A549 (cell line): ENCODE data around the gene SCARF1. TPM values are rescaled to one million over a fixed set of nuclear protein-coding genes. Genes with fewer than 3 reads are reported as not detected.

Experiments used
- ATAC-seq, 2 experiments: fragments of 200-7000 bp in 1 of 2; fragments of >200 bp in 1 of 2; cut with Nextera tagmentation in 1 of 2; cut with Tn5 transposase in 1 of 2; 3 replicates each; pipeline versions ENCODE4 v1.8.0 to v1.9.1; 2018 to 2020; ENCODE audit warnings: mild to moderate bottlenecking in 1 of 2, moderate library complexity in 1 of 2
- CTCF ChIA-PET: fragments of 300-600 bp; sonication (Branson Sonifier 250); formaldehyde crosslinking; extraction: SDS; loops from one replicate; lab custom pipeline; 2021; ENCODE audit warnings: antibody characterized with exemption, inconsistent platforms; lab: Yijun Ruan, JAX
- POLR2A ChIA-PET: fragments of 350-600 bp; formaldehyde crosslinking; extraction: SDS; loops from one replicate; lab custom pipeline; 2021; ENCODE audit warnings: antibody characterized with exemption, inconsistent platforms; lab: Yijun Ruan, JAX
- DNase-seq, 2 experiments: peaks; one replicate each; pipeline versions ENCODE4 v3.0.0 to v3.0.0-alpha.2; 2011 to 2016; ENCODE audit warnings: low read depth in 1 of 2, low spot score in 1 of 2
- FAIRE-seq: peaks from 2 replicates; lab custom pipeline; 2011; peaks lifted over from hg19 to GRCh38; lab: Jason Lieb, UNC
- H3K27ac ChIP-seq, 2 experiments: fragments of >200 bp; sonication (Bioruptor Twin); formaldehyde crosslinking; 3 replicates each; pipeline ENCODE4 v1.5.1; 2016 to 2017
- H3K4me1 ChIP-seq: fragments of >200 bp; sonication (Bioruptor Twin); formaldehyde crosslinking; 3 replicates; pipeline ENCODE4 v1.6.1; 2016
- H3K4me2 ChIP-seq: fragments of >200 bp; sonication (Bioruptor Twin); formaldehyde crosslinking; 3 replicates; pipeline ENCODE4 v1.6.1; 2016
- H3K4me3 ChIP-seq: fragments of >200 bp; sonication (Bioruptor Twin); formaldehyde crosslinking; 3 replicates; pipeline ENCODE4 v1.5.1; 2016
- H3K9me3 ChIP-seq: fragments of >200 bp; sonication (Bioruptor Twin); formaldehyde crosslinking; 3 replicates; pipeline ENCODE4 v1.6.1; 2016
- CEBPB ChIP-seq, 2 experiments: fragments of >200 bp in 1 of 2; sonication (Bioruptor Twin) in 1 of 2; formaldehyde crosslinking in 1 of 2; IDR thresholded peaks; 2 replicates each; pipeline ENCODE4 v1.6.1; 2012 to 2016
- CHD2 ChIP-seq: fragments of 150-350 bp; IDR thresholded peaks from 2 replicates; pipeline ENCODE4 v1.6.1; 2014; ENCODE audit warnings: low read length; ENCODE audit not compliant: partially characterized antibody
- CHD4 ChIP-seq: fragments of 200-600 bp; sonication (generic); IDR thresholded peaks from 2 replicates; pipeline ENCODE4 v1.6.1; 2016; ENCODE audit warnings: antibody characterized with exemption, mild to moderate bottlenecking, borderline replicate concordance
- CTCF ChIP-seq: fragments of >200 bp; sonication (Bioruptor Twin); formaldehyde crosslinking; IDR thresholded peaks from 3 replicates; pipeline ENCODE4 v1.5.1; 2016
- E2F6 ChIP-seq: IDR thresholded peaks from 2 replicates; pipeline ENCODE4 v1.6.1; 2012; ENCODE audit warnings: low read depth, borderline replicate concordance
- EHF ChIP-seq: fragments of 250-450 bp; sonication (Bioruptor Pico); IDR thresholded peaks from 2 replicates; pipeline ENCODE4 v1.5.0; 2020; ENCODE audit warnings: mild to moderate bottlenecking
- EHMT2 ChIP-seq: fragments of 200-600 bp; sonication (generic); IDR thresholded peaks from 2 replicates; pipeline ENCODE4 v1.6.1; 2016; ENCODE audit warnings: antibody characterized with exemption, low read depth, mild to moderate bottlenecking, moderate library complexity
- EP300 ChIP-seq, 2 experiments: fragments of >200 bp; sonication (Bioruptor Twin); formaldehyde crosslinking; IDR thresholded peaks; 2 replicates in 1 of 2; 3 replicates in 1 of 2; pipeline ENCODE4 v1.6.1; 2016 to 2017
- ESRRA ChIP-seq: fragments of 150-350 bp; IDR thresholded peaks from 2 replicates; pipeline ENCODE4 v1.6.1; 2014; ENCODE audit warnings: mild to moderate bottlenecking, low read length, borderline replicate concordance
- HEYL ChIP-seq: fragments of 250-450 bp; sonication (Bioruptor Pico); IDR thresholded peaks from 2 replicates; pipeline ENCODE4 v1.8.0; 2021; ENCODE audit warnings: mild to moderate bottlenecking, moderate library complexity
- HMGXB4 ChIP-seq: fragments of 250-450 bp; sonication (Bioruptor Pico); IDR thresholded peaks from 2 replicates; pipeline ENCODE4 v1.5.0; 2021; ENCODE audit warnings: mild to moderate bottlenecking, moderate library complexity, borderline replicate concordance
- HOXA7 ChIP-seq: fragments of 250-450 bp; sonication (Bioruptor Pico); IDR thresholded peaks from 2 replicates; pipeline ENCODE4 v1.5.0; 2020; ENCODE audit warnings: mild to moderate bottlenecking, moderate library complexity
- HOXB5 ChIP-seq: fragments of 250-450 bp; sonication (Bioruptor Pico); IDR thresholded peaks from 2 replicates; pipeline ENCODE4 v1.5.0; 2020; ENCODE audit warnings: mild to moderate bottlenecking, moderate library complexity
- JUNB ChIP-seq: fragments of >200 bp; sonication (Bioruptor Twin); formaldehyde crosslinking; IDR thresholded peaks from 2 replicates; pipeline ENCODE4 v1.6.1; 2016
- MAFK ChIP-seq: fragments of 450-650 bp; IDR thresholded peaks from 2 replicates; pipeline ENCODE4 v1.6.1; 2014; ENCODE audit not compliant: partially characterized antibody
- MAX ChIP-seq: IDR thresholded peaks from 2 replicates; pipeline ENCODE4 v1.6.1; 2012
- MYC ChIP-seq: IDR thresholded peaks from 2 replicates; pipeline ENCODE4 v1.6.1; 2012; ENCODE audit warnings: mild to moderate bottlenecking, inconsistent platforms, low read length, improper control_type of control experiment, borderline replicate concordance
- NFE2L2 ChIP-seq: fragments of 150-350 bp; conservative IDR thresholded peaks from 2 replicates; pipeline ENCODE4 v1.6.1; 2014; ENCODE audit warnings: low read length
- POLR2A ChIP-seq: IDR thresholded peaks from 2 replicates; pipeline ENCODE4 v1.6.1; 2012; ENCODE audit warnings: mild to moderate bottlenecking, low read length
- RAD21 ChIP-seq, 2 experiments: fragments of >200 bp in 1 of 2; sonication (Bioruptor Twin) in 1 of 2; formaldehyde crosslinking in 1 of 2; IDR thresholded peaks in 1 of 2; conservative IDR thresholded peaks in 1 of 2; 2 replicates in 1 of 2; 3 replicates in 1 of 2; pipeline ENCODE4 v1.6.1; 2012 to 2018; ENCODE audit warnings: inconsistent platforms in 1 of 2
- RARB ChIP-seq: fragments of 250-450 bp; sonication (Bioruptor Pico); IDR thresholded peaks from 2 replicates; pipeline ENCODE4 v1.8.0; 2021; ENCODE audit warnings: mild to moderate bottlenecking, moderate library complexity
- RCOR1 ChIP-seq: fragments of 150-350 bp; IDR thresholded peaks from 2 replicates; pipeline ENCODE4 v1.6.1; 2014; ENCODE audit warnings: antibody characterized with exemption, low read length, low read depth
- RFX5 ChIP-seq: fragments of 450-650 bp; IDR thresholded peaks from 2 replicates; pipeline ENCODE4 v1.7.1; 2014; ENCODE audit warnings: antibody characterized with exemption, mild to moderate bottlenecking, moderate library complexity
- SMC3 ChIP-seq: fragments of >200 bp; sonication (Bioruptor Twin); formaldehyde crosslinking; IDR thresholded peaks from 3 replicates; pipeline ENCODE4 v1.6.1; 2018; ENCODE audit warnings: inconsistent platforms
- SREBF2 ChIP-seq: fragments of 450-650 bp; IDR thresholded peaks from 2 replicates; pipeline ENCODE4 v1.6.1; 2014; ENCODE audit warnings: mild to moderate bottlenecking, moderate library complexity
- TFCP2L1 ChIP-seq: fragments of 250-450 bp; sonication (Bioruptor Pico); IDR thresholded peaks from 2 replicates; pipeline ENCODE4 v1.5.0; 2021; ENCODE audit warnings: mild to moderate bottlenecking
- WGBS: methylation state at CpG from one replicate; pipeline ENCODE4 v1.1.6; 2017; ENCODE audit errors: missing lambda C conversion rate; 5-methylcytosine and 5-hydroxymethylcytosine counted together
- polyA plus RNA-seq, 4 experiments: library from polyadenylated mRNA; depleted of rRNA in 3 of 4; stranded (reverse); fragments of >200 nt; fragmentation: RNase III in 1 of 4; extraction: RNeasy Plus Mini Kit Qiagen cat#74134 plus additional on column Dnase treatment in 1 of 4; gene quantifications; 2 replicates in 3 of 4; 3 replicates in 1 of 4; pipeline ENCODE4 v1.2.3, GENCODE V29; 2011 to 2017

SCARF1 gene
- polyA plus RNA-seq, 2 of the 4 experiments (the other 2 are of a cell fraction) = 0.09 to 0.30 TPM

- Histone ChIP-seq H3K4me1 (peaks cover 34% of the 10 kb centered on the region), H3K27ac (peak overlapping the region; percentile 76 to 84; a peak in 5 of 6 replicates), H3K4me2 (peak overlapping the region; percentile 90; the same call in 2 of the 3 replicates)
- ChIA-PET POLR2A (no interaction called here), CTCF (interaction anchor here (1.0 to 5.2 kb wide), 3 partner anchors 27 to 58 kb away, joined by 3 to 37 read pairs (median 4); partner anchors contain the start of gene RILP)
- FAIRE-seq = no peak
- no peak for TF ChIP-seq RCOR1
- TF ChIP-seq, all 56 proteins: peak for 0
- Histone ChIP-seq H3K9me3 (no peaks in the 10 kb centered on the region), H3K4me3 (no peak overlapping the region)
- ATAC-seq = no peak
- no peak for DNase-seq
- 90% methylated on average over 24 of the region's 40 CpGs for WGBS
Observed at GRCh38 chr17:1591474-1592090, 54.0 kb downstream of the SCARF1 start.

GRCh38 chr17:1590747-1591473 lies 54.6 kb downstream of the SCARF1 start:
- Histone ChIP-seq H3K9me3 (no peaks in the 10 kb centered on the region), H3K4me2 (peak overlapping the region; percentile 90), H3K4me1 (peaks cover 34% of the 10 kb centered on the region), H3K4me3 (0 out of 3 replicates have a peak overlapping the region, but pooled peaks have one; percentile 4), H3K27ac (peak overlapping the region; percentile 76 to 84)
- FAIRE-seq (no peak), DNase-seq (no peak), ATAC-seq (no peak; a peak in 2 of 6 replicates)
- 79% methylated on average over 32 of the region's 38 CpGs for WGBS
- no peak for TF ChIP-seq MAX
- POLR2A ChIA-PET = interaction anchor here (1.0 to 1.7 kb wide), 5 partner anchors 13 to 75 kb away, joined by 3 to 13 read pairs (median 4); partner anchors contain the start of genes INPP5K, PITPNA and SLC43A2
- CTCF ChIA-PET = interaction anchor here (0.8 to 8.5 kb wide), 11 partner anchors 13 to 78 kb away, joined by 3 to 82 read pairs (median 6); partner anchors contain the start of genes RILP, SCARF1 and SLC43A2

- CTCF ChIA-PET = interaction anchor here (0.6 to 8.5 kb wide), 13 partner anchors 10 to 197 kb away, joined by 3 to 82 read pairs (median 6); partner anchors contain the start of genes RILP, SCARF1 and SLC43A2
- H3K9me3 ChIP-seq = no peaks in the 10 kb centered on the region
- peak overlapping the region; percentile 76 to 84 for H3K27ac ChIP-seq
- POLR2A ChIA-PET = interaction anchor here (1.0 to 1.7 kb wide), 6 partner anchors 13 to 126 kb away, joined by 3 to 13 read pairs (median 4); partner anchors contain the start of genes INPP5K, PITPNA and SLC43A2
- peaks cover 42% of the 10 kb centered on the region for H3K4me1 ChIP-seq
- WGBS = 11% methylated on average over 19 of the region's 19 CpGs
- DNase-seq (peak; percentile 90 to 99), FAIRE-seq (peak; percentile 100), ATAC-seq (peak; percentile 88 to 93)
- H3K4me3 ChIP-seq = peak overlapping the region; percentile 22; the same call in 1 of the 3 replicates
- peak overlapping the region; percentile 90 for H3K4me2 ChIP-seq
- no peak for TF ChIP-seq MYC
- peak; percentile 59; the same call in 1 of the 2 replicates for TF ChIP-seq E2F6
- TF ChIP-seq TFCP2L1 (CRISPR knock-in tag) = no peak
- TF ChIP-seq EHF (CRISPR knock-in tag) = no peak
- TF ChIP-seq RFX5 = no peak
- no peak for TF ChIP-seq CHD2
- TF ChIP-seq CEBPB (IDR thresholded peaks at IDR 0.05) = peak; percentile 78 to 90; a peak in 3 of 4 replicates
- no peak; a peak in 2 of 5 replicates for TF ChIP-seq RAD21 (conservative IDR thresholded peaks at IDR 0.05 in 1 of 2, IDR thresholded peaks at IDR 0.05 in 1 of 2)
- no peak for TF ChIP-seq RARB (CRISPR knock-in tag)
- TF ChIP-seq CHD4 = no peak
- TF ChIP-seq EHMT2 = no peak
- TF ChIP-seq HOXB5 (CRISPR knock-in tag) = no peak
- TF ChIP-seq MAFK = peak; percentile 90
- no peak for TF ChIP-seq HMGXB4 (CRISPR knock-in tag)
- no peak for TF ChIP-seq HOXA7 (CRISPR knock-in tag)
- no peak for TF ChIP-seq SMC3
- peak; percentile 93 for TF ChIP-seq JUNB
- TF ChIP-seq EP300 (IDR thresholded peaks at IDR 0.05) = no peak
- TF ChIP-seq POLR2A = no peak
- TF ChIP-seq CTCF = no peak
- no peak for TF ChIP-seq SREBF2
- no peak for TF ChIP-seq HEYL (CRISPR knock-in tag)
- TF ChIP-seq NFE2L2 = peak; percentile 38; the same call in 1 of the 2 replicates
- TF ChIP-seq ESRRA = 0 out of 2 replicates have a peak, but pooled peaks have one; percentile 21
Observed at GRCh38 chr17:1590029-1590746, 55.3 kb downstream of the SCARF1 start.
